H1 (cell line): ENCODE measurements around the gene GRK6.

Source experiments
- CTCF ChIP-seq, 3 experiments: IDR thresholded peaks; 1 replicate in 2 of 3; 2 replicates in 1 of 3; pipeline versions ENCODE4 v1.5.1 to v1.6.1; 2011; ENCODE audit warnings: low read length in 3 of 3, mild to moderate bottlenecking in 3 of 3, inconsistent platforms in 2 of 3, low read depth in 1 of 3, moderate library complexity in 1 of 3; ENCODE audit not compliant: insufficient read depth in 1 of 3; ENCODE audit errors: control extremely low read depth in 1 of 3
- EZH2 ChIP-seq: fragments of 200-600 bp; sonication (generic); IDR thresholded peaks from 2 replicates; pipeline ENCODE4 v1.7.1; 2012; ENCODE audit warnings: low read depth, mild to moderate bottlenecking, moderate library complexity, low read length, inconsistent platforms; ENCODE audit not compliant: severe bottlenecking
- POLR2A ChIP-seq, 2 experiments: IDR thresholded peaks; 1 replicate in 1 of 2; 2 replicates in 1 of 2; pipeline ENCODE4 v1.6.1; 2011; ENCODE audit warnings: low read depth in 2 of 2, low read length in 2 of 2, mild to moderate bottlenecking in 2 of 2; ENCODE audit errors: control extremely low read depth in 1 of 2
- RNF2 ChIP-seq: fragments of 200-900, 300-1000 bp; sonication (generic); IDR thresholded peaks from 2 replicates; pipeline ENCODE4 v1.7.1; 2016; ENCODE audit warnings: borderline replicate concordance, low read depth, mild to moderate bottlenecking, antibody characterized with exemption, low read length; ENCODE audit not compliant: poor library complexity, severe bottlenecking; ENCODE audit errors: missing control alignments
- TAF1 ChIP-seq: IDR thresholded peaks from 2 replicates; pipeline ENCODE4 v1.6.1; 2011; ENCODE audit warnings: mild to moderate bottlenecking, low read depth, low read length

DNA sequence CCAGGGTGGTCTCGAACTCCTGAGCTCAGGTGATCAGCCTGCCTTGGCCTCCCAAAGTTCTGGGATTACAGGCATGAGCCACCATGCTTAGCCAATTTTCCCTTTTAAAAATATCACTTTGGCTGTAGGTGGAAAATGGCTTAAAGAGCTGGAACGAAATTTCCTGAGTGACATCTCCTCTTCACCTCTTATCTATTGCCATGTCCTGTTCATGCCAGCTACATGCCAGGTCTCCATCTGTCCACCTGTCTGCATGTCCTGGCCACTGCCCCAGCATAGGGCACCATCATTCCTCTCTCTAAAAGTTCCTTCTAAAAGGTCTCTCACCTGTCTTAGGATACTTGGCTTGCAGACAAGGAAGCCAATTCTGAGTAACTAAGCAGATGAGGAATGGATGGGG, 2.8 kb upstream of the GRK6 start:
- TF ChIP-seq POLR2A (IDR thresholded peaks at IDR 0.05; ENCODE audit: control extremely low read depth in 1 of 2, low read depth in 2 of 2, low read length in 2 of 2) (no peak), CTCF (IDR thresholded peaks at IDR 0.05; ENCODE audit: control extremely low read depth in 1 of 3, insufficient read depth in 1 of 3, low read depth in 1 of 3, low read length in 3 of 3) (no peak), EZH2 (no peak), RNF2 (no peak), TAF1 (no peak)
